H1 (cell line): ENCODE data around the gene ZFHX2. TPM values are rescaled to one million over a fixed set of nuclear protein-coding genes. Genes with fewer than 3 reads are reported as not detected.

Source experiments
- polyA plus RNA-seq, 7 experiments: library from polyadenylated mRNA; depleted of rRNA in 3 of 7; stranded (reverse) in 5 of 7; unstranded in 2 of 7; fragments of >200 nt in 5 of 7; fragments of 200-250 nt in 2 of 7; gene quantifications; 1 replicate in 5 of 7; 2 replicates in 1 of 7; 4 replicates in 1 of 7; pipeline versions ENCODE4 v1.2.1 to v1.2.3, GENCODE V29; 2011 to 2013; ENCODE audit warnings: missing spikeins in 2 of 7, mixed read lengths in 2 of 7
- total RNA-seq: library from RNA; stranded (reverse); fragmentation: NEBNext Ultra II Directional; extraction: Animal tissue kit (Norgen Biotek cat#: 25700); gene quantifications from 2 replicates; pipeline ENCODE4 v1.2.1, GENCODE V29; 2021

Gene ZFHX2
- total and polyA plus RNA-seq, 2 of the 8 experiments (the other 6 are each of a cell fraction or from before 2014, with no cell fraction given), result 2.7 to 27.0 TPM

Other genes with a start within 250 kb of the ZFHX2 start
- 3.7 and 4.4 TPM in 2 replicates for gene PPP1R3E, start 248.9 kb downstream of the ZFHX2 start, total RNA-seq
- gene PPP1R3E, start 248.9 kb downstream of the ZFHX2 start, polyA plus RNA-seq (2011; rRNA removed), result 3.5 and 4.7 TPM in 2 replicates
- 13.3 and 13.8 TPM in 2 replicates for gene BCL2L2, start 244.9 kb downstream of the ZFHX2 start, total RNA-seq
- 9.3 and 10.5 TPM in 2 replicates for gene BCL2L2, start 244.9 kb downstream of the ZFHX2 start, polyA plus RNA-seq (2011; rRNA removed)
- 300 and 312 TPM in 2 replicates for gene PABPN1, start 230.3 kb downstream of the ZFHX2 start, total RNA-seq
- 229 and 331 TPM in 2 replicates for gene PABPN1, start 230.3 kb downstream of the ZFHX2 start, polyA plus RNA-seq (2011; rRNA removed)
- gene SLC22A17, start 198.9 kb downstream of the ZFHX2 start, total RNA-seq, result 39.4 and 43.0 TPM in 2 replicates
- 49.0 and 77.7 TPM in 2 replicates for gene SLC22A17, start 198.9 kb downstream of the ZFHX2 start, polyA plus RNA-seq (2011; rRNA removed)
- gene EFS, start 186.6 kb downstream of the ZFHX2 start, total RNA-seq, result 27.8 and 29.0 TPM in 2 replicates
- 28.6 and 39.0 TPM in 2 replicates for gene EFS, start 186.6 kb downstream of the ZFHX2 start, polyA plus RNA-seq (2011; rRNA removed)
- gene IL25, start 179.0 kb downstream of the ZFHX2 start, total RNA-seq, result not detected in 2 replicates
- not detected in 2 replicates for gene IL25, start 179.0 kb downstream of the ZFHX2 start, polyA plus RNA-seq (2011; rRNA removed)
- not detected in 2 replicates for gene CMTM5, start 174.7 kb downstream of the ZFHX2 start, total RNA-seq
- gene CMTM5, start 174.7 kb downstream of the ZFHX2 start, polyA plus RNA-seq (2011; rRNA removed), result 2.1 and 2.8 TPM in 2 replicates
- not detected in 2 replicates for gene MYH6, start 143.5 kb downstream of the ZFHX2 start, total RNA-seq
- gene MYH6, start 143.5 kb downstream of the ZFHX2 start, polyA plus RNA-seq (2011; rRNA removed), result 0.03 and 0.05 TPM in 2 replicates
- gene MYH7, start 116.1 kb downstream of the ZFHX2 start, total RNA-seq, result not detected in 2 replicates
- 0.02 TPM in 1 of 2 replicates, not detected in the other for gene MYH7, start 116.1 kb downstream of the ZFHX2 start, polyA plus RNA-seq (2011; rRNA removed)
- 48.8 and 56.0 TPM in 2 replicates for gene NGDN, start 82.1 kb downstream of the ZFHX2 start, total RNA-seq
- gene NGDN, start 82.1 kb downstream of the ZFHX2 start, polyA plus RNA-seq (2011; rRNA removed), result 22.4 and 39.8 TPM in 2 replicates
- gene THTPA, start 4.5 kb upstream of the ZFHX2 start, total RNA-seq, result 14.8 and 16.6 TPM in 2 replicates
- gene THTPA, start 4.5 kb upstream of the ZFHX2 start, polyA plus RNA-seq (2011; rRNA removed), result 19.0 and 23.4 TPM in 2 replicates
- gene AP1G2, start 16.0 kb upstream of the ZFHX2 start, total RNA-seq, result 70.1 and 70.9 TPM in 2 replicates
- gene AP1G2, start 16.0 kb upstream of the ZFHX2 start, polyA plus RNA-seq (2011; rRNA removed), result 134 and 162 TPM in 2 replicates
- gene JPH4, start 27.0 kb upstream of the ZFHX2 start, total RNA-seq, result 46.4 and 46.7 TPM in 2 replicates
- 23.9 and 35.0 TPM in 2 replicates for gene JPH4, start 27.0 kb upstream of the ZFHX2 start, polyA plus RNA-seq (2011; rRNA removed)
- 0.44 and 1.1 TPM in 2 replicates for gene DHRS2, start 84.6 kb upstream of the ZFHX2 start, total RNA-seq
- gene DHRS2, start 84.6 kb upstream of the ZFHX2 start, polyA plus RNA-seq (2011; rRNA removed), result 3.5 and 4.4 TPM in 2 replicates